Stimulated activated CD4-positive, alpha-beta T cell treated with anti-CD3 and anti-CD28 coated beads, TNF-alpha, amount 100 ng/mL, for 4 hours (primary cell): Measurements from ENCODE around the gene GAST.

Experiments used
- DNase-seq, 3 experiments: peaks; one replicate each; pipeline ENCODE4 v3.0.0-alpha.2; 2020; ENCODE audit warnings: low read depth in 3 of 3

Gene GAST

GRCh38 chr17:41707803-41708669 is 4.1 kb upstream of the GAST start:
- no peak for DNase-seq

GRCh38 chr17:41710472-41711090 is 1.6 kb upstream of the GAST start:
- no peak for DNase-seq

- no peak for DNase-seq
Observed at GRCh38 chr17:41717408-41718286, 5.5 kb downstream of the GAST start.

GRCh38 chr17:41718287-41718645 is 6.1 kb downstream of the GAST start:
- no peak for DNase-seq

GRCh38 chr17:41722231-41722630 is 10.1 kb downstream of the GAST start:
- DNase-seq = no peak

GRCh38 chr17:41723801-41724475 is 11.8 kb downstream of the GAST start:
- no peak for DNase-seq

- no peak for DNase-seq
Observed at GRCh38 chr17:41724476-41725050, 12.4 kb downstream of the GAST start.

GRCh38 chr17:41725134-41725533 is 13.0 kb downstream of the GAST start:
- DNase-seq = no peak

- DNase-seq = no peak
Observed at GRCh38 chr17:41728056-41728455, 15.9 kb downstream of the GAST start.

GRCh38 chr17:41730479-41730878 is 18.3 kb downstream of the GAST start:
- DNase-seq = no peak

GRCh38 chr17:41731836-41732235 is 19.7 kb downstream of the GAST start:
- DNase-seq = no peak

GRCh38 chr17:41733348-41734138 is 21.4 kb downstream of the GAST start:
- no peak for DNase-seq

GRCh38 chr17:41734139-41734948 is 22.2 kb downstream of the GAST start, which contains the start of gene HAP1:
TSS of gene HAP1 (minus strand) at chr17:41734643. CDS start at chr17:41734634, 9 bp downstream.
- DNase-seq = no peak

- DNase-seq = no peak
Observed at GRCh38 chr17:41734949-41735313, 22.8 kb downstream of the GAST start.

- DNase-seq = no peak
Observed at GRCh38 chr17:41735744-41736143, 23.6 kb downstream of the GAST start.

GRCh38 chr17:41736983-41737679 is 25.0 kb downstream of the GAST start:
- DNase-seq = no peak

- no peak for DNase-seq
Observed at GRCh38 chr17:41737680-41738023, 25.5 kb downstream of the GAST start.

- peak; percentile 60 to 68 (median 66) for DNase-seq
Observed at GRCh38 chr17:41738077-41738800, 26.1 kb downstream of the GAST start.

- DNase-seq = no peak
Observed at GRCh38 chr17:41738801-41739112, 26.6 kb downstream of the GAST start.
